Ascending aorta (tissue), 2 donors: Measurements from ENCODE around the gene CTTN. TPM values are rescaled to one million over a fixed set of nuclear protein-coding genes. Genes with fewer than 3 reads are reported as not detected.

Source experiments
- DNase-seq, 2 donors: peaks; one replicate each; pipeline ENCODE4 v3.0.0-alpha.2; 2019; ENCODE audit warnings: low spot score in 2 of 2
- H3K27ac ChIP-seq, 2 donors: fragments of 200-600 bp; sonication (generic); one replicate each; pipeline ENCODE4 v1.5.1; 2016 to 2017; ENCODE audit warnings: mild to moderate bottlenecking in 1 of 2
- H3K27me3 ChIP-seq: fragments of 200-600 bp; sonication (generic); one replicate; pipeline ENCODE4 v1.5.1; 2017
- H3K36me3 ChIP-seq, 2 donors: fragments of 200-600 bp; sonication (generic); one replicate each; pipeline ENCODE4 v1.5.1; 2016
- H3K4me1 ChIP-seq, 2 donors: fragments of 200-600 bp; sonication (generic); one replicate each; pipeline ENCODE4 v1.5.1; 2016 to 2017; ENCODE audit warnings: mild to moderate bottlenecking in 1 of 2
- H3K4me3 ChIP-seq, 2 donors: fragments of 200-600 bp; sonication (generic); one replicate each; pipeline ENCODE4 v1.5.1; 2016 to 2017; ENCODE audit warnings: mild to moderate bottlenecking in 1 of 2
- H3K9me3 ChIP-seq, 2 donors: fragments of 200-600 bp; sonication (generic); one replicate each; pipeline ENCODE4 v1.5.1; 2016
- CTCF ChIP-seq, 3 experiments: fragments of 200-600 bp in 2 of 3; fragments of 450-650 bp in 1 of 3; sonication (generic) in 2 of 3; IDR thresholded peaks; one replicate each; pipeline ENCODE4 v1.5.1; 2016 to 2019; ENCODE audit warnings: antibody characterized with exemption in 3 of 3, mild to moderate bottlenecking in 1 of 3, moderate library complexity in 1 of 3
- intact Hi-C: fragments of 100-400 bp; cut with DNase I; formaldehyde crosslinking; loops from one replicate; pipeline ENCODE4 v1.15.1; 2023
- total RNA-seq: library from RNA; depleted of rRNA; stranded (reverse); fragments of >200 nt; gene quantifications from one replicate; pipeline ENCODE4 v1.1.0, GENCODE V29; 2016

CTTN gene
- total RNA-seq, 1 donor from 2014 or later = 166 TPM

GRCh38 chr11:70353329-70353728 lies 45.0 kb upstream of the CTTN start:
- Histone ChIP-seq H3K4me3 (no peak overlapping the region), H3K36me3 (peaks cover 49 to 50% of the 10 kb centered on the region in 2 donors), H3K4me1 (peaks cover 0 to 4% of the 10 kb centered on the region in 2 donors), H3K27me3 (no peaks in the 10 kb centered on the region), H3K9me3 (no peaks in the 10 kb centered on the region), H3K27ac (no peak overlapping the region)
- TF ChIP-seq CTCF (IDR thresholded peaks at IDR 0.05) = no peak
- intact Hi-C loops = no loop called here
- no peak for DNase-seq

- no peaks in the 10 kb centered on the region for H3K9me3 ChIP-seq
- no peaks in the 10 kb centered on the region for H3K27me3 ChIP-seq
- no peak overlapping the region for H3K27ac ChIP-seq
- no peak overlapping the region for H3K4me3 ChIP-seq
- no peak for TF ChIP-seq CTCF (IDR thresholded peaks at IDR 0.05)
- intact Hi-C loops = no loop called here
- peaks cover 0 to 5% of the 10 kb centered on the region in 2 donors for H3K4me1 ChIP-seq
- H3K36me3 ChIP-seq = peaks cover 42 to 43% of the 10 kb centered on the region in 2 donors
- DNase-seq = no peak
Observed at GRCh38 chr11:70353900-70354568, 44.3 kb upstream of the CTTN start.

GRCh38 chr11:70354629-70355028 lies 43.7 kb upstream of the CTTN start:
- Histone ChIP-seq H3K9me3 (no peaks in the 10 kb centered on the region), H3K27ac (no peak overlapping the region), H3K36me3 (peaks cover 37 to 38% of the 10 kb centered on the region in 2 donors), H3K4me1 (peaks cover 0 to 5% of the 10 kb centered on the region in 2 donors), H3K27me3 (no peaks in the 10 kb centered on the region), H3K4me3 (no peak overlapping the region)
- no peak for DNase-seq
- no peak for TF ChIP-seq CTCF (IDR thresholded peaks at IDR 0.05)
- intact Hi-C loops = no loop called here

- DNase-seq = no peak
- no peaks in the 10 kb centered on the region for H3K9me3 ChIP-seq
- no peaks in the 10 kb centered on the region for H3K27me3 ChIP-seq
- peaks cover 4 to 13% of the 10 kb centered on the region in 2 donors for H3K4me1 ChIP-seq
- peaks cover 36 to 40% of the 10 kb centered on the region in 2 donors for H3K36me3 ChIP-seq
- no peak overlapping the region for H3K4me3 ChIP-seq
- intact Hi-C loops = loop anchor here (1.0 kb wide), 1 partner anchor 40 kb away; the partner anchor contains the start of gene CTTN
- H3K27ac ChIP-seq = peak overlapping the region in 1 of 2 donors; percentile 67
- TF ChIP-seq CTCF (IDR thresholded peaks at IDR 0.05) = no peak
Observed at GRCh38 chr11:70358753-70359152, 39.6 kb upstream of the CTTN start.

GRCh38 chr11:70359451-70360205 lies 38.7 kb upstream of the CTTN start:
- Histone ChIP-seq H3K27ac (no peak overlapping the region), H3K4me3 (no peak overlapping the region), H3K4me1 (peaks cover 4 to 21% of the 10 kb centered on the region in 2 donors), H3K36me3 (peaks cover 28 to 31% of the 10 kb centered on the region in 2 donors), H3K27me3 (no peaks in the 10 kb centered on the region), H3K9me3 (no peaks in the 10 kb centered on the region)
- DNase-seq = no peak
- intact Hi-C loops = no loop called here
- TF ChIP-seq CTCF (IDR thresholded peaks at IDR 0.05) = no peak
